Right lobe of liver (tissue), 6 donors: ENCODE data around the gene PLA2G15. TPM values are rescaled to one million over a fixed set of nuclear protein-coding genes. Genes with fewer than 3 reads are reported as not detected.

Experiments
- ATAC-seq, 4 donors: fragments of 200-7000 bp; cut with Tn5 transposase; one replicate each; pipeline ENCODE4 v1.9.1; 2020; ENCODE audit warnings: mild to moderate bottlenecking in 4 of 4, moderate library complexity in 4 of 4
- DNase-seq, 3 donors: peaks; one replicate each; pipeline ENCODE4 v3.0.0-alpha.2; 2020
- H3K27ac ChIP-seq, 3 donors: fragments of 200-600 bp; one replicate each; pipeline ENCODE4 v1.8.0; 2022
- H3K27me3 ChIP-seq, 2 donors: fragments of 200-600 bp; one replicate each; pipeline ENCODE4 v1.8.0; 2022
- H3K36me3 ChIP-seq, 4 donors: fragments of 200-600 bp; sonication (generic) in 1 of 4; one replicate each; pipeline versions ENCODE4 v1.5.1 to v1.8.0; 2017 to 2022; ENCODE audit warnings: control low read depth in 1 of 4
- H3K4me1 ChIP-seq, 4 donors: fragments of 200-600 bp; sonication (generic) in 1 of 4; one replicate each; pipeline versions ENCODE4 v1.5.1 to v1.8.0; 2017 to 2022; ENCODE audit warnings: control low read depth in 1 of 4
- H3K4me3 ChIP-seq, 3 donors: fragments of 200-600 bp; one replicate each; pipeline ENCODE4 v1.8.0; 2022
- H3K9me3 ChIP-seq, 4 donors: fragments of 200-600 bp; sonication (generic) in 1 of 4; one replicate each; pipeline versions ENCODE4 v1.5.1 to v1.8.0; 2017 to 2022; ENCODE audit warnings: control low read depth in 1 of 4
- POLR2A ChIP-seq: fragments of 450-650 bp; IDR thresholded peaks from one replicate; pipeline ENCODE4 v1.6.1; 2017; ENCODE audit warnings: antibody characterized with exemption, mild to moderate bottlenecking
- WGBS: methylation state at CpG from one replicate; pipeline ENCODE4 v1.1.6; 2018; ENCODE audit warnings: low coverage, low lambda C conversion rate; ENCODE audit not compliant: insufficient coverage; ENCODE audit errors: missing lambda C conversion rate; 5-methylcytosine and 5-hydroxymethylcytosine counted together
- intact Hi-C, 2 donors: fragments of 100-400 bp; cut with DNase I; formaldehyde crosslinking; loops; one replicate each; pipeline versions ENCODE4 v1.11.2 to v1.14.1; 2022
- total RNA-seq, 6 experiments: library from RNA; depleted of rRNA in 2 of 6; stranded (reverse); fragments of >200 nt in 2 of 6; fragmentation: NEBNext Ultra II Directional in 3 of 6; extraction: Animal tissue kit (Norgen Biotek cat#: 25700) in 3 of 6; gene quantifications; one replicate each; pipeline versions ENCODE4 v1.1.0 to v1.2.4, GENCODE V29; 2016 to 2023
- TF ChIP-seq, protein P1 (sequence below), 4 donors: fragments of 200-600 bp in 3 of 4; fragments of 450-650 bp in 1 of 4; IDR thresholded peaks; one replicate each; pipeline versions ENCODE4 v1.5.1 to v1.8.0; 2016 to 2022; ENCODE audit warnings: antibody characterized with exemption in 4 of 4, mild to moderate bottlenecking in 2 of 4
- donor health status: DM: no; HTN: yes; CAD: no.
- donor health status: DM: no; HTN: no; CAD: no.
- donor health status: DM: no; HTN: no; CAD: no.
- donor health status: DM: no; HTN: yes; CAD: no.
- donor health status: DM: no; HTN: yes; CAD: no.

The PLA2G15 gene
- total RNA-seq, 6 experiments from 2014 or later: 9.7 to 21.2 (median 13.7) TPM

DNA sequence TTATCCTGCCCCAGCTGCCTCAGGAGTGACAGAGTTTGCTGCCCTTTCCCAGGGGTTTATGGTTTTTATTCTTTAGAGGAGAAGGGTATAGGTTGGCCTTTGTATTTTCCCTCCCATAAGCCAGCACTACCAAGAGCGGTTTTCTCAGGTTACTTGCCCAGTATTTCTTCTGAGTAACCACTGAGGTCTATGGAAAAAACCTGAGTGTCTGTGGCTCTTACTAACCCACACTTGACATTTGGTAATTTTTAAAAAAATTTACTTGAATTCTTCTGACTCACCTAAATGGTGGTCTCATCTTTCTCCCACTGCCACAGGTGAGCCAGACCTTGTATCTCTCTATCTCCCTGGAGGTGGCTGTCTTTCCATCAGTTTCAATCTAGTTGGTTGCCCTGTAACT, 25.2 kb downstream of the PLA2G15 start:
- H3K27me3 ChIP-seq: no peaks in the 10 kb centered on the region
- H3K36me3 ChIP-seq: no peaks in the 10 kb centered on the region
- H3K4me3 ChIP-seq: no peak overlapping the region
- no peak for TF ChIP-seq POLR2A
- TF ChIP-seq, protein P1, sequence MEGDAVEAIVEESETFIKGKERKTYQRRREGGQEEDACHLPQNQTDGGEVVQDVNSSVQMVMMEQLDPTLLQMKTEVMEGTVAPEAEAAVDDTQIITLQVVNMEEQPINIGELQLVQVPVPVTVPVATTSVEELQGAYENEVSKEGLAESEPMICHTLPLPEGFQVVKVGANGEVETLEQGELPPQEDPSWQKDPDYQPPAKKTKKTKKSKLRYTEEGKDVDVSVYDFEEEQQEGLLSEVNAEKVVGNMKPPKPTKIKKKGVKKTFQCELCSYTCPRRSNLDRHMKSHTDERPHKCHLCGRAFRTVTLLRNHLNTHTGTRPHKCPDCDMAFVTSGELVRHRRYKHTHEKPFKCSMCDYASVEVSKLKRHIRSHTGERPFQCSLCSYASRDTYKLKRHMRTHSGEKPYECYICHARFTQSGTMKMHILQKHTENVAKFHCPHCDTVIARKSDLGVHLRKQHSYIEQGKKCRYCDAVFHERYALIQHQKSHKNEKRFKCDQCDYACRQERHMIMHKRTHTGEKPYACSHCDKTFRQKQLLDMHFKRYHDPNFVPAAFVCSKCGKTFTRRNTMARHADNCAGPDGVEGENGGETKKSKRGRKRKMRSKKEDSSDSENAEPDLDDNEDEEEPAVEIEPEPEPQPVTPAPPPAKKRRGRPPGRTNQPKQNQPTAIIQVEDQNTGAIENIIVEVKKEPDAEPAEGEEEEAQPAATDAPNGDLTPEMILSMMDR (IDR thresholded peaks at IDR 0.05): no peak
- intact Hi-C loops: no loop called here
- 38% methylated on average over 1 of the region's 1 CpG for WGBS
- ATAC-seq (no peak), DNase-seq (no peak)
- H3K27ac ChIP-seq: no peak overlapping the region
- H3K4me1 ChIP-seq: peaks cover 0 to 4% (median 0%) of the 10 kb centered on the region in 4 donors
- H3K9me3 ChIP-seq: no peaks in the 10 kb centered on the region

DNA sequence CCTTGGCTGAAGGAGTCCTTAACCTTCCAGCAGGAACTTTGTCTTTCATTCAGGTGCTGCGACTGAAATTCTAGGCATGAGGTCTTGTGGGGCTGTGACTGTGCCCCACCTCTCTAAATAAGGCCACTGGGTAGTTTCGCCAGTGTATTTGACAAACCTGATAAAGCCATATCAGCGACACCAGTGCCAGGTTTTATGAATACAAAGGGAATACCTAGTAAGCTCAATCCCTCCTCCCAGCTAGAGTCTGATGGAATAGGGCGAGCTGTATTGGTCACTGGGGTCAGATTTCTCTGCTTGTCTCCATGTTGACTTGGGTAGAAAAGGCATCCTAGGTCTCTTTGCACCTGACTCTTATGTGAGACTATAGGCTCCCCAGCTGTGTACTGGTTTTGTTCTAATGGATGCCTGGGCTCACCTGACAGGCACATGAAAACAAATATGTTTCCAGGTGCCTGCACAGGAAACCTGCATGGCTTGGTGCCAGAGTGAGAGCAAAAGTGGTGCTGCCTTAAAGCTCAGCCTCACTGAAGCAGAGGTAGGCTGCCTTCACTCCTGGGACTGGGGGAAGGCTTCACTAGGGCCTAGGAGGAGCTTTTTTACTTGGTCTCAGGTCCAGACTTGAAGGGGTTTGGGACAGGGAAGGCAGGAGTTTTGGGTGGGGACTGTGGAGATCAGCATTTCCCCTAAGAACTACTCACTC, 27.5 kb downstream of the PLA2G15 start:
- Histone ChIP-seq H3K9me3 (no peaks in the 10 kb centered on the region), H3K4me1 (no peaks in the 10 kb centered on the region), H3K36me3 (no peaks in the 10 kb centered on the region), H3K27me3 (no peaks in the 10 kb centered on the region), H3K27ac (no peak overlapping the region), H3K4me3 (no peak overlapping the region)
- DNase-seq (no peak), ATAC-seq (no peak)
- WGBS: 83% methylated on average over 4 of the region's 4 CpGs
- no peak for TF ChIP-seq POLR2A
- TF ChIP-seq, protein P1 (IDR thresholded peaks at IDR 0.05): no peak
- intact Hi-C loops: no loop called here

DNA sequence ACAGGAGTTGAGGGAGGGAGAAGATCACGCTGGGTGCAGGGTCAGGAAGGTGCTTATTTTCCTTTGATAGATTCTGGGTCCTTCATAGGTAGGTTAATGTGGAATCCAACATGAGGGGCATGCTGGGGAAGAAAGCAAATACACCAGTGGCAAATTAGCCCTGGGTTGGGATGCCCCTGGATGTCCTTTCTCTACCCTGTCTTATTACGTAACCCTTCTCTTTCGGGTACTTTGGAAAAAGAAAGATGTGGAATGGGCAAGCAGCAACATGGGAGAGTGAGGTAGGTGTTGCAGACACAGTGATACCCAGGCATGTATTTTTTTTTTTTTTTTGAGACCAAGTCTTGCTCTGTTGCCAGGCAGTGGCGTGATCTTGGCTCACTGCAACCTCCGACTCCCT, 28.3 kb downstream of the PLA2G15 start:
- Histone ChIP-seq H3K27ac (no peak overlapping the region), H3K4me1 (no peaks in the 10 kb centered on the region), H3K9me3 (no peaks in the 10 kb centered on the region), H3K36me3 (no peaks in the 10 kb centered on the region), H3K4me3 (no peak overlapping the region), H3K27me3 (no peaks in the 10 kb centered on the region)
- TF ChIP-seq POLR2A: no peak
- TF ChIP-seq, protein P1 (IDR thresholded peaks at IDR 0.05): no peak
- ATAC-seq (no peak), DNase-seq (no peak)
- intact Hi-C loops: no loop called here
- WGBS: 92% methylated on average over 3 of the region's 5 CpGs

DNA sequence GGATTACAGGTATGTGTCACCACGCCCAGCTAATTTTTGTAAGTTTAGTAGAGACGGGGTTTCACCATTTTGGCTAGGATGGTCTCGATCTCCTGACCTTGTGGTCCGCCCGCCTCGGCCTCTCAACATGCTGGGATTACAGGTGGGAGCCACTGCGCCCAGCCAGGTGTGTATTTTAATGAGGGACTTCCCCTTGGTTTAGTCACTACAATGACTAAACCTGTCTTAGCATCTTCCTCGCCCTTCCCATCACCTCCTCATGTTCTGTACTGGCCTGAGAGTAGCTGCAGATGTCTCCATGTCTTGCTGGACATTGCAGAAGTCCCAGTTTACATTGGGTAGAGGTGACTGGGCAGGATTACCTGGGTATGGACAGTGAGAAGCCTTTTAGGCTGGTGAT, 28.7 kb downstream of the PLA2G15 start:
- Histone ChIP-seq H3K27ac (no peak overlapping the region), H3K36me3 (no peaks in the 10 kb centered on the region), H3K4me3 (no peak overlapping the region), H3K4me1 (no peaks in the 10 kb centered on the region), H3K27me3 (no peaks in the 10 kb centered on the region), H3K9me3 (no peaks in the 10 kb centered on the region)
- TF ChIP-seq POLR2A: no peak
- TF ChIP-seq, protein P1 (IDR thresholded peaks at IDR 0.05): no peak
- 94% methylated on average over 6 of the region's 8 CpGs for WGBS
- ATAC-seq (no peak), DNase-seq (no peak)
- intact Hi-C loops: no loop called here
